RWPE1 (cell line): Measurements from ENCODE around the gene PKP2.
"Not testable (repeated sequence)": the region's sequence is repeated elsewhere in the genome, so short reads cannot be mapped to it uniquely, and the experiment has no call there.

Source experiments
- CTCF ChIA-PET: fragments of 350-600 bp; sonication (Branson Sonifier 250); formaldehyde crosslinking; extraction: SDS; loops from one replicate; lab custom pipeline; 2021; lab: Yijun Ruan, JAX
- POLR2A ChIA-PET: fragments of 400-600 bp; formaldehyde crosslinking; extraction: SDS; loops from one replicate; lab custom pipeline; 2020; ENCODE audit warnings: antibody characterized with exemption; ENCODE audit not compliant: low non-redundant PET; lab: Yijun Ruan, JAX
- DNase-seq: peaks from one replicate; pipeline ENCODE4 v3.0.0; 2012; ENCODE audit warnings: low spot score
- H3K27ac ChIP-seq: fragments of 450-650 bp; 2 replicates; pipeline ENCODE4 v1.5.1; 2017
- CTCF ChIP-seq: fragments of 450-650 bp; conservative IDR thresholded peaks from 2 replicates; pipeline ENCODE4 v1.5.1; 2017; ENCODE audit warnings: low read depth, mild to moderate bottlenecking

Gene PKP2

GRCh38 chr12:32897281-32897610, 669 bp upstream of the PKP2 start:
- no peak for TF ChIP-seq CTCF
- H3K27ac ChIP-seq: peak overlapping the region; percentile 93
- no peak for DNase-seq
- CTCF ChIA-PET: interaction anchor here (0.5 kb wide), 2 partner anchors 13 to 212 kb away, joined by 3 to 6 read pairs; no protein-coding TSS in a partner anchor
- POLR2A ChIA-PET: interaction anchor here (0.6 kb wide), 1 partner anchor 1137 kb away, joined by 3 read pairs; no protein-coding TSS in a partner anchor

- TF ChIP-seq CTCF: peak; percentile 47
- ChIA-PET POLR2A (no interaction called here), CTCF (interaction anchor here (0.5 to 1.0 kb wide), 2 partner anchors 141 to 603 kb away, joined by 3 read pairs; partner anchors contain the start of gene YARS2)
- peak; percentile 43 for DNase-seq
- H3K27ac ChIP-seq: peak overlapping the region; percentile 93
Observed at GRCh38 chr12:32895688-32896431, 717 bp downstream of the PKP2 start.

- ChIA-PET POLR2A (no interaction called here), CTCF (no interaction called here)
- H3K27ac ChIP-seq: no peak overlapping the region
- DNase-seq: no peak
- no peak for TF ChIP-seq CTCF
Observed at GRCh38 chr12:32894566-32894965, 2.0 kb downstream of the PKP2 start.

GRCh38 chr12:32893458-32893857, 3.1 kb downstream of the PKP2 start:
- ChIA-PET POLR2A (no interaction called here), CTCF (interaction anchor here (0.7 kb wide), 1 partner anchor 110 kb away, joined by 3 read pairs; no protein-coding TSS in a partner anchor)
- no peak for DNase-seq
- no peak for TF ChIP-seq CTCF
- peak overlapping the region; percentile 61 for H3K27ac ChIP-seq

- ChIA-PET POLR2A (no interaction called here), CTCF (no interaction called here)
- no peak for TF ChIP-seq CTCF
- DNase-seq: no peak
- H3K27ac ChIP-seq: no peak overlapping the region
Observed at GRCh38 chr12:32893043-32893442, 3.5 kb downstream of the PKP2 start.

- POLR2A ChIA-PET: not testable (repeated sequence)
- CTCF ChIA-PET: interaction anchor here (0.6 kb wide), 1 partner anchor 224 kb away, joined by 3 read pairs; no protein-coding TSS in a partner anchor
- H3K27ac ChIP-seq: peak overlapping the region; percentile 85
- DNase-seq: peak; percentile 25
Observed at GRCh38 chr12:32892369-32892768, 4.2 kb downstream of the PKP2 start.

GRCh38 chr12:32891956-32892355, 4.6 kb downstream of the PKP2 start:
- CTCF ChIA-PET: interaction anchor here (0.6 kb wide), 1 partner anchor 223 kb away, joined by 3 read pairs; no protein-coding TSS in a partner anchor
- H3K27ac ChIP-seq: peak overlapping the region; percentile 85
- DNase-seq: peak; percentile 80
- POLR2A ChIA-PET: no interaction called here
- no peak for TF ChIP-seq CTCF
